Spinal cord (tissue), 10 donors: Measurements from ENCODE around the gene ADGRA3. TPM values are rescaled to one million over a fixed set of nuclear protein-coding genes. Genes with fewer than 3 reads are reported as not detected.
"Not testable (repeated sequence)": the region's sequence is repeated elsewhere in the genome, so short reads cannot be mapped to it uniquely, and the experiment has no call there.

ENCODE experiments used
- DNase-seq, 6 donors: peaks; one replicate each; pipeline versions ENCODE4 v3.0.0 to v3.0.0-alpha.2; 2013 to 2015; ENCODE audit warnings: low spot score in 6 of 6, low read depth in 4 of 6
- H3K27ac ChIP-seq: one replicate; pipeline ENCODE4 v1.5.1; 2013; ENCODE audit warnings: low read depth, low read length, control low read depth
- H3K27me3 ChIP-seq: one replicate; pipeline ENCODE4 v1.6.1; 2013; ENCODE audit warnings: low read length; ENCODE audit not compliant: control insufficient read depth, insufficient read depth
- H3K36me3 ChIP-seq: one replicate; pipeline ENCODE4 v1.6.1; 2013; ENCODE audit warnings: low read length; ENCODE audit not compliant: control insufficient read depth, insufficient read depth
- H3K4me1 ChIP-seq: one replicate; pipeline ENCODE4 v1.6.1; 2013; ENCODE audit warnings: low read length; ENCODE audit not compliant: control insufficient read depth, insufficient read depth
- H3K4me3 ChIP-seq: one replicate; pipeline ENCODE4 v1.5.1; 2013; ENCODE audit warnings: low read depth, low read length, control low read depth
- H3K9me3 ChIP-seq: one replicate; pipeline ENCODE4 v1.6.1; 2013; ENCODE audit warnings: low read length; ENCODE audit not compliant: control insufficient read depth, insufficient read depth
- WGBS: methylation state at CpG from one replicate; pipeline ENCODE4 v1.1.5; 2013; ENCODE audit warnings: missing lambda C conversion rate; ENCODE audit not compliant: insufficient coverage; 5-methylcytosine and 5-hydroxymethylcytosine counted together
- polyA plus RNA-seq, 2 donors: library from polyadenylated mRNA; unstranded; fragments of 120-200 nt; gene quantifications; one replicate each; pipeline ENCODE4 v1.2.1, GENCODE V29; 2013; ENCODE audit not compliant: insufficient read length in 2 of 2
- total RNA-seq, 2 donors: library from RNA; depleted of rRNA in 1 of 2; stranded (reverse); fragments of 120-200 nt in 1 of 2; fragments of >200 nt in 1 of 2; gene quantifications; one replicate each; pipeline versions ENCODE4 v1.2.3 to v1.2.4, GENCODE V29; 2013 to 2014
- donor health status: healthy.

The ADGRA3 gene
- total and polyA plus RNA-seq, 4 donors, result 33.9 to 57.4 (median 40.8) TPM

DNA sequence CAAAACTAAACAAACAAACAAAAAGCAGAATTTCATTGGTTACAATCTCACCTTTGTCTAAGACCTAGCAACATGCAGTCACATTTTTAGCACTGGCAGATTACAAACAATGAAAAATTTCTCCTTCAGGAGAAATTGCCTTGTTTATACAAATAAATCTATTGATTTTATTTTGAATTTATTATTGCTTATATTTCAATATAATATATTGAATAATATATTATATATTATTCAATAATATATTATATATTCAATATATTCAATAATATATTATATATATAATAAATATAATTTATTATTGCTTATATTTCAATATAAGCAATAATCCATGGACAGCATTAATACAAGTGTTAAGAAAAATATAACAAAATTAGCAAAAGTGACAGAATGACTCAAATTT lies 131.7 kb downstream of the ADGRA3 start:
- no peaks in the 10 kb centered on the region for H3K4me1 ChIP-seq
- no peak overlapping the region for H3K27ac ChIP-seq
- no peak for DNase-seq
- H3K4me3 ChIP-seq, result no peak overlapping the region
- peaks cover 4% of the 10 kb centered on the region for H3K36me3 ChIP-seq
- H3K27me3 ChIP-seq, result no peaks in the 10 kb centered on the region
- H3K9me3 ChIP-seq, result no peaks in the 10 kb centered on the region

DNA sequence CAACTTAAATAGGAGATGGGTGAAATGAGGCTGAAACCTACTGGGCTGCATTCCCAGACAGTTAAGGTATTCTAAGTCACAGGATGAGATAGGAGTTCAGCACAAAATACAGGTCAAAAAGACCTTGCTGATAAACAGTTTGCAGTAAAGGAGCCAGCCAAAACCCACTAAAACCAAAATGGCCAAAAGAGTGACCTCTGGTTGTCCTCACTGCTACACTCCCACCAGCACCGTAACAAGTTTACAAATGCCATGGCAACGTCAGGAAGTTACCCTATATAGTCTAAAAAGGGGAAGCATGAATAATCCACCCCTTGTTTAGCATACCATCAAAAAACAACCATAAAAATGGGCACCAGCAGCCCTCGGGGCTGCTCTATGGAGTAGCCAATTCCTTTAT lies 133.7 kb downstream of the ADGRA3 start:
- H3K36me3 ChIP-seq, H3K4me3 ChIP-seq, H3K27me3 ChIP-seq, H3K4me1 ChIP-seq, DNase-seq, H3K27ac ChIP-seq, H3K9me3 ChIP-seq: not testable (repeated sequence)
- WGBS, result 43% methylated on average over 1 of the region's 3 CpGs

DNA sequence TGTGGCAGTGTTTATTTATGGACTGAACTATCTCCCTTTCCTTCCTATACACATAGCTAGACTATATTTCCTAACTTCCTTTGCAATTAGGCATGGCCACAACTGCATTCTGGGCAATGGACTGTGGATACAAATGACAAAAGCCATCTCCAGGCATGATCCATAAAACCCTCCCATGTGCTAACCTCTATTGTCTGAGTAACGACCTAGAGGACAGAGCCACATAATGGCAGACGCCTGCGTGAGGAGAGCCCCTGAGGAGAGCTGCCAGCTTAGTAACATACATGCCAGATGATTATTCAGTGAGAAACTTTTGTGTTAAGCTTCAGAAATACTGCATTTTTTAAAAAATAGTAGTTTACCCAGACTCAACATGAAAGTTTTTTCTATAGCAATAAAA lies 142.9 kb downstream of the ADGRA3 start:
- H3K9me3 ChIP-seq, result peaks cover 2% of the 10 kb centered on the region
- peak in 2 of 6 donors; percentile 5 to 73 for DNase-seq
- no CpG with 5 or more reads among the region's 3 CpGs for WGBS

DNA sequence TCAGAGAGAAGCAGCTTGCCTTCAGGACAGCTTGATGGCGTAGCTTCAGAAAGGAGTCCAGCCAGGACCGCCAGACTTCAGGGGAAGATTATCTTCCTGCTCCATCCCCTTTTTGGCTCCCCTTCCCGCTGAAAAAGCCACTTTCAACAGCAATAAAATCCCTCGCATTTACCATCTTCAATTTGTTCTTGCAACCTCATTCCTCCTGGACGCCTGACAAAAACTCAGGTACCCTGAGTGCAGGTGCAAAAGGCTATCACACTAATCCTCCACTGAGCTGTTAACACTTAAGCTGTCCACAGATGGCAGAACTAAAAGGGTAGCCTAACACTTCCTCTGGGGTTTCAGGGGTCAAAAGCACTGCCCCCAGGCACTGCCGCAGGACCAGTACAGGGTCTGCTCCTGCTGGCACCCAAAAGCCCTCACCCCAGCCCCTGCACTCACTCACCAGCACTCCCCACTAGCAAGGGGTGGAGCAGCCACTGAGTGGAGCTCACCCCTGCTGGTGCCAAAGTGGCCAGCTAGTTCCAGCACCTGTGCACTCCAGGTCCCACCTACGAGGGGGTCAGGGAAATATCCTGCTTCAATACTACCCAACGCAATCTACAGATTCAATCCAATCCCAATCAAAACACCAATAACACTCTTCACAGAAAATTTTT lies 145.8 kb downstream of the ADGRA3 start:
- Histone ChIP-seq H3K4me3 (no peak overlapping the region), H3K27ac (no peak overlapping the region), H3K9me3 (no peaks in the 10 kb centered on the region), H3K27me3 (no peaks in the 10 kb centered on the region), H3K4me1 (no peaks in the 10 kb centered on the region), H3K36me3 (no peaks in the 10 kb centered on the region)
- WGBS, result 88% methylated on average over 8 of the region's 8 CpGs
- DNase-seq, result no peak

More for the DNA sequence above, 142.9 kb downstream of the ADGRA3 start:
- Histone ChIP-seq H3K36me3 (no peaks in the 10 kb centered on the region), H3K4me3 (no peak overlapping the region), H3K4me1 (no peaks in the 10 kb centered on the region), H3K27ac (no peak overlapping the region), H3K27me3 (no peaks in the 10 kb centered on the region)

DNA sequence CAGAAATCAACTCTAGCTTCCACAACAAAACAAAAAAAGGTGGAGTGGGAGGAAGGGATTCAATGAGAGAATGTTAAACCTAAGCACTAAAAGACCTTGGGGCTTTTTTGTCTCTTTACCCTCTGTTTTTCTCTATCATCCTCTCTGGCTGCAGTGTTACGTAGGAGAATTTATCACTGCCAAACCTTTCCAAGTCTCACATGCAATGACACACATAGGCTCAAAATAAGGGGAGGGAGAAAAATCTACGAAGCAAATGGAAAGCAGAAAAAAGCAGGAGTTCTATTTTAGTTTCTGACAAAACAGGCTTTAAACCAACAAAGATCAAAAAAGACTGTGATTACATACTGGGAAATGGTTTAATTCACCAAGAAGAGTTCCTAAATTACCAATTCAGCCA lies 152.1 kb downstream of the ADGRA3 start:
- H3K9me3 ChIP-seq, result peaks cover 3% of the 10 kb centered on the region
- H3K36me3 ChIP-seq, result no peaks in the 10 kb centered on the region
- H3K27ac ChIP-seq, result no peak overlapping the region
- H3K4me1 ChIP-seq, result no peaks in the 10 kb centered on the region
- no peak overlapping the region for H3K4me3 ChIP-seq
- DNase-seq, result peak in 1 of 6 donors; percentile 35
- H3K27me3 ChIP-seq, result no peaks in the 10 kb centered on the region
- WGBS, result no CpG with 5 or more reads among the region's 2 CpGs

DNA sequence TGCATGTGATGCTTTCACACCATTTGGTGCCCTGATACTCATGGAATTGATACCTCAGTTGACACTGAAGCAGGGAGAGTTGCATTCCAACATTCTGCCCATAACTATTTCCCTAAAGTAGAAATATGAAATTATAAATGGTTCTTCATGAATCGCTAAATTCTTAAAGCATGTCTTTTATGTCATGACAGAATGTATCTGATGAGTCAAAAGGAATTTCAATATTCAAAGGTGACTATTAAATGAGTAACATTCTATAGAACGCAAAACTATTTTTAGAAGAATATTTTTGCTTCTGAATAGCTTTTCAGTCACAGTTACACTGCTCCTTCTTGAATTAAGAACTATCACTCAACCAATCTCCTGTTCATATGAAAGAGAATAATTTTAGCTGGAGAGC lies 152.8 kb downstream of the ADGRA3 start:
- Histone ChIP-seq H3K27ac (no peak overlapping the region), H3K4me1 (no peaks in the 10 kb centered on the region), H3K9me3 (peaks cover 3% of the 10 kb centered on the region), H3K27me3 (no peaks in the 10 kb centered on the region), H3K36me3 (no peaks in the 10 kb centered on the region), H3K4me3 (no peak overlapping the region)
- no peak for DNase-seq
- WGBS, result no CpG with 5 or more reads among the region's 2 CpGs

DNA sequence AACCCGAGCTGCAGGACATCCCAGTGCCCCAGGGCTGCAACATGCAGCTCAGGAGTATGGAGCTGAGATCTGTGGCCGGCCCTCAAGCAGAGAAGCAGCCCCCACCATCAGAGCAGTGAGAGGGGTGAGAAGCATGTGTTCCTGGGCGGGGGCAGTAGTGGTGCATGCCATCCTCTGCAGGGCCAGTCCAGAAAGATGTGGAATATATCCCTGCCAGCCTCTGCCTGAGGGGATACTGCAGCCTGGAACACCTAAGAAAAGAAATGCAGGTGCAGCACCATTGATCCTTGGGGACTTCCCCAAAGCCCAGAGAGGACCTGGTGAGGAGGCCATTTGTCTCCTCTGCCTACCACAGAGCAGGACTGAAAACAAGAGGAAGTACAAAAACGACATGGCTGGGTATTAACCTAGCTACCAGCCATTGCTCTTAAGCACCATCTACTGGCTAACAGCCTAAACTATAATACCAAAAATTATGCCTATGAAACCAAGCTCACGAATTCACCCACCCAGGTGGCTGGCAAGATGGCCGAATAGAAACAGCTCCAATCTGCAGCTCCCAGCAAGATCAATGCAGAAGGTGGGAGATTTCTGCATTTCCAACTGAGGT lies 158.8 kb downstream of the ADGRA3 start:
- DNase-seq, result peak in 3 of 6 donors; percentile 1 to 68 (median 26)
- Histone ChIP-seq H3K9me3 (peaks cover 3% of the 10 kb centered on the region), H3K36me3 (no peaks in the 10 kb centered on the region), H3K4me3 (no peak overlapping the region), H3K4me1 (no peaks in the 10 kb centered on the region), H3K27ac (no peak overlapping the region), H3K27me3 (no peaks in the 10 kb centered on the region)
- 52% methylated on average over 4 of the region's 6 CpGs for WGBS

DNA sequence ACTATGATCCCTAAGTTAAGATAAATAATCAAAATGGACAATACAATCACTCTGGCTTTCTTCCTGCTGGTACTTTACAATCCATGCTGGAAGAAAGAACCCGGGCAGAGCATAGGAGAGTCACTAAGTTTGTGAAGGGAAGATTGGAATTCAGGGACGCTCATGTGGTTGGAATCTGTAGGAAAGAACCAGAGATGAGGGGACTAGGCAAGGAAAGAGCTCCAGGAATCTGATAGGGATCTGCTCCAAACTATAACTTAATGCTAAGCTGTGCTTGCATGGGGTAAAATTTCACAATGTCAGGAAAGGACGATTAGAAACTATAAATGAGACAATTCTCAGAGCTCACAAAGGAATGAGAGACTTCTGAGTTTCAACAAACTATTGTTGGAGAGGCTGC lies 167.5 kb downstream of the ADGRA3 start:
- H3K4me3 ChIP-seq, result no peak overlapping the region
- H3K4me1 ChIP-seq, result no peaks in the 10 kb centered on the region
- no peaks in the 10 kb centered on the region for H3K36me3 ChIP-seq
- H3K27ac ChIP-seq, result no peak overlapping the region
- no peaks in the 10 kb centered on the region for H3K9me3 ChIP-seq
- 100% methylated on average over 1 of the region's 3 CpGs for WGBS
- no peak for DNase-seq
- no peaks in the 10 kb centered on the region for H3K27me3 ChIP-seq

DNA sequence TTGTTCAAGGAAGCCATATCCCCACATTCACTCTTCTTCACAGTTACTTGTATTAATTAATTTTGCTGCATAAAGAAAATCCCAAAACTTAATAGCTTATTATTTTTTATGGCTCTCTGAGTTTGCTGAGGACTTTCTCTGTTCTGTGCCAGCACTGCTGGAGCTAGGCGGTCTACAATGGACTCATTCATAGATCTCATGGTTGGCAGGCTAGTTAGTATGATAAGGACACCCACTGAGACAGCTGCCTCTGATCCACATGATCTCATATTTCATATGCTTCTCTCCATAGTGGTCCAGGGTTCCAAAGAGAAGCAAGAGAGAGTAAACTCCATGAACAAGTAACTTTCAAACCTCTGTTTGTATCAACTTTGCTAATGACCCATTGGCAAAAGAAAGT lies 170.2 kb downstream of the ADGRA3 start:
- peak in 1 of 6 donors; percentile 21 for DNase-seq
- Histone ChIP-seq H3K4me3 (no peak overlapping the region), H3K36me3 (no peaks in the 10 kb centered on the region), H3K9me3 (no peaks in the 10 kb centered on the region), H3K27ac (no peak overlapping the region), H3K27me3 (no peaks in the 10 kb centered on the region), H3K4me1 (no peaks in the 10 kb centered on the region)
- no CpG with 5 or more reads among the region's 1 CpG for WGBS

DNA sequence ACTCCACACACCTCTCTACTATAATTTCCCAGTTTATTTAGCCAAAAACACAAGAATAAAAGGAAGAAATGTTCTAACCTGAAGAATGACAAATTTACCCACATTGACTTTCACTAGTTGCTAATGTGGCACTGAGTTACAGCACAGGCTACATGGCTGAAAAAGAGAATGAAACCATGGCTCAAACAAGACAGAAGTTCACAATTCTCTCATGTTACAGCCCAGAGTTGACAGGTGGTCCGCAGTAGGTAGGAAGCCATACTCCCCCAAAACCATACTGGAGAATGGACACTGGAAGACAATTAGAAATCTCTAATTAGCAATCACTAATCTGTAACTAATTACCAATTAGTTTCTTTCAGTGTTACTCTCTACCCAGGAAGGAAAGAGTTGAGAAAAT lies 170.8 kb downstream of the ADGRA3 start:
- no CpG with 5 or more reads among the region's 1 CpG for WGBS
- Histone ChIP-seq H3K9me3 (no peaks in the 10 kb centered on the region), H3K4me1 (no peaks in the 10 kb centered on the region), H3K4me3 (no peak overlapping the region), H3K27me3 (no peaks in the 10 kb centered on the region), H3K27ac (no peak overlapping the region), H3K36me3 (no peaks in the 10 kb centered on the region)
- no peak for DNase-seq
